ENCODE measurements around the gene IMP4. TPM values are rescaled to one million over a fixed set of nuclear protein-coding genes. Genes with fewer than 3 reads are reported as not detected.

Gene IMP4
- total and polyA plus RNA-seq, 7 donors: 74.4 to 270 (median 118) TPM

DNA sequence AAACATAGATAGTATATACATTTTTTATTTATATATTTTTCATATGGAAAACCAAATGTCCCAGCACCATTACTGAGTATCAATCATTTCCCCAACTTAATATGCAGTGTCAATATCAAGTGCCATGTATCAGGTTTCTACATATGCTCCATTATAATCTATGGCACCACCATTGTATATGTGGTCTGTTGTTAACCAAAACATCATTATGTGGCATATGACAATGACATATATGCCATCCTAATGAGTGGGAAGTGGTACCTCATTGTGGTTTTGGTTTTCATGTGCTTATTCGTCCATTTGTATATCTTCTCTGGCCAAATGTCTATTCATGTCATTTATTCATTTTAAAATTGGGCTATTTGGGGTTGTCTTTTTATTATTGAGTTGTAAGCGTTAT, 22.4 kb downstream of the IMP4 start:
- H3K27me3 ChIP-seq (ENCODE audit: insufficient read depth in 3 of 3, low read length in 2 of 3): no peaks in the 10 kb centered on the region
- ATAC-seq (no peak), DNase-seq (no peak)
- no peaks in the 10 kb centered on the region for H3K9me3 ChIP-seq
- no peak overlapping the region for H3K27ac ChIP-seq
- no peaks in the 10 kb centered on the region for H3K36me3 ChIP-seq (ENCODE audit: insufficient read depth in 1 of 2, low read depth in 1 of 2)
- H3K4me3 ChIP-seq: no peak overlapping the region
- TF ChIP-seq, protein P1, sequence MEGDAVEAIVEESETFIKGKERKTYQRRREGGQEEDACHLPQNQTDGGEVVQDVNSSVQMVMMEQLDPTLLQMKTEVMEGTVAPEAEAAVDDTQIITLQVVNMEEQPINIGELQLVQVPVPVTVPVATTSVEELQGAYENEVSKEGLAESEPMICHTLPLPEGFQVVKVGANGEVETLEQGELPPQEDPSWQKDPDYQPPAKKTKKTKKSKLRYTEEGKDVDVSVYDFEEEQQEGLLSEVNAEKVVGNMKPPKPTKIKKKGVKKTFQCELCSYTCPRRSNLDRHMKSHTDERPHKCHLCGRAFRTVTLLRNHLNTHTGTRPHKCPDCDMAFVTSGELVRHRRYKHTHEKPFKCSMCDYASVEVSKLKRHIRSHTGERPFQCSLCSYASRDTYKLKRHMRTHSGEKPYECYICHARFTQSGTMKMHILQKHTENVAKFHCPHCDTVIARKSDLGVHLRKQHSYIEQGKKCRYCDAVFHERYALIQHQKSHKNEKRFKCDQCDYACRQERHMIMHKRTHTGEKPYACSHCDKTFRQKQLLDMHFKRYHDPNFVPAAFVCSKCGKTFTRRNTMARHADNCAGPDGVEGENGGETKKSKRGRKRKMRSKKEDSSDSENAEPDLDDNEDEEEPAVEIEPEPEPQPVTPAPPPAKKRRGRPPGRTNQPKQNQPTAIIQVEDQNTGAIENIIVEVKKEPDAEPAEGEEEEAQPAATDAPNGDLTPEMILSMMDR (IDR thresholded peaks at IDR 0.05): no peak
- 89 to 94% (median 90%) methylated on average over 2 of the region's 2 CpGs for WGBS, 3 donors
- intact Hi-C loops (cut with DNase I): no loop called here
- H3K4me1 ChIP-seq: no peaks in the 10 kb centered on the region

GRCh38 chr2:130365963-130366362, 23.3 kb downstream of the IMP4 start:
- no peak overlapping the region for H3K27ac ChIP-seq
- DNase-seq (no peak), ATAC-seq (no peak)
- intact Hi-C loops (cut with DNase I): no loop called here
- H3K4me3 ChIP-seq: no peak overlapping the region
- no peaks in the 10 kb centered on the region for H3K9me3 ChIP-seq
- WGBS, 3 donors: 60 to 66% (median 61%) methylated on average over 2 of the region's 2 CpGs
- H3K27me3 ChIP-seq (ENCODE audit: insufficient read depth in 3 of 3, low read length in 2 of 3): no peaks in the 10 kb centered on the region
- no peaks in the 10 kb centered on the region for H3K4me1 ChIP-seq
- no peaks in the 10 kb centered on the region for H3K36me3 ChIP-seq (ENCODE audit: insufficient read depth in 1 of 2, low read depth in 1 of 2)
- TF ChIP-seq, protein P1 (IDR thresholded peaks at IDR 0.05): no peak

GRCh38 chr2:130366720-130367119, 24.0 kb downstream of the IMP4 start:
- DNase-seq (no peak), ATAC-seq (no peak)
- Histone ChIP-seq H3K9me3 (no peaks in the 10 kb centered on the region), H3K27me3 (ENCODE audit: insufficient read depth in 3 of 3, low read length in 2 of 3) (no peaks in the 10 kb centered on the region), H3K27ac (no peak overlapping the region), H3K36me3 (ENCODE audit: insufficient read depth in 1 of 2, low read depth in 1 of 2) (no peaks in the 10 kb centered on the region), H3K4me1 (no peaks in the 10 kb centered on the region), H3K4me3 (no peak overlapping the region)
- TF ChIP-seq, protein P1 (IDR thresholded peaks at IDR 0.05): no peak
- 79 to 88% (median 88%) methylated on average over 1 of the region's 1 CpG for WGBS, 3 donors
- intact Hi-C loops (cut with DNase I): no loop called here

GRCh38 chr2:130368786-130369185, 26.1 kb downstream of the IMP4 start:
- no peaks in the 10 kb centered on the region for H3K4me1 ChIP-seq
- H3K4me3 ChIP-seq: no peak overlapping the region
- DNase-seq (no peak), ATAC-seq (no peak)
- H3K9me3 ChIP-seq: no peaks in the 10 kb centered on the region
- H3K36me3 ChIP-seq (ENCODE audit: insufficient read depth in 1 of 2, low read depth in 1 of 2): no peaks in the 10 kb centered on the region
- TF ChIP-seq, protein P1 (IDR thresholded peaks at IDR 0.05): no peak
- H3K27ac ChIP-seq: no peak overlapping the region
- intact Hi-C loops (cut with DNase I): no loop called here
- H3K27me3 ChIP-seq (ENCODE audit: insufficient read depth in 3 of 3, low read length in 2 of 3): no peaks in the 10 kb centered on the region
- WGBS, 3 donors: 88 to 90% (median 89%) methylated on average over 5 of the region's 5 CpGs

- no peaks in the 10 kb centered on the region for H3K9me3 ChIP-seq
- no peak overlapping the region for H3K27ac ChIP-seq
- no peaks in the 10 kb centered on the region for H3K4me1 ChIP-seq
- intact Hi-C loops (cut with DNase I): no loop called here
- TF ChIP-seq, protein P1 (IDR thresholded peaks at IDR 0.05): no peak
- H3K27me3 ChIP-seq (ENCODE audit: insufficient read depth in 3 of 3, low read length in 2 of 3): no peaks in the 10 kb centered on the region
- ATAC-seq (no peak), DNase-seq (no peak)
- no peaks in the 10 kb centered on the region for H3K36me3 ChIP-seq (ENCODE audit: insufficient read depth in 1 of 2, low read depth in 1 of 2)
- no peak overlapping the region for H3K4me3 ChIP-seq
Measured at GRCh38 chr2:130369311-130369964, 26.7 kb downstream of the IMP4 start.
